Measurements from ENCODE around the gene AP3M1.

The AP3M1 gene

GRCh38 chr10:74123081-74123480 is 27.5 kb downstream of the AP3M1 start:
- H3K27ac ChIP-seq (ENCODE audit: low read length) = no peak overlapping the region
- H3F3A ChIP-seq (ENCODE audit: insufficient read depth, low read length) = no peaks in the 10 kb centered on the region; the same call in 1 of the 2 replicates
- H3K36me3 ChIP-seq (replicated peaks; ENCODE audit: insufficient read depth, low read length) = peaks cover 22% of the 10 kb centered on the region; the same call in 1 of the 2 replicates
- H3K9ac ChIP-seq (ENCODE audit: low read length) = no peak overlapping the region
- no peaks in the 10 kb centered on the region for H4K20me1 ChIP-seq (ENCODE audit: insufficient read depth, low read length)
- H3K4me1 ChIP-seq (ENCODE audit: low read length) = no peaks in the 10 kb centered on the region
- H3K79me2 ChIP-seq (ENCODE audit: low read length) = no peaks in the 10 kb centered on the region
- no peak overlapping the region for H3K4me3 ChIP-seq (ENCODE audit: low read length)
- no peak overlapping the region for H2AFZ ChIP-seq (ENCODE audit: low read length)
- no peak for DNase-seq
- H3K9me2 ChIP-seq (replicated peaks; ENCODE audit: insufficient read depth, low read length) = no peaks in the 10 kb centered on the region
- TF ChIP-seq EZH2phosphoT487 (IDR thresholded peaks at IDR 0.05; ENCODE audit: low read length) (no peak), CTCF (IDR thresholded peaks at IDR 0.05; ENCODE audit: low read length) (no peak), EZH2 (optimal IDR thresholded peaks at IDR 0.05; ENCODE audit: low read depth, low read length) (no peak)
- no peaks in the 10 kb centered on the region for H3K9me3 ChIP-seq (replicated peaks; ENCODE audit: insufficient read depth, low read length)
- H3K4me2 ChIP-seq (ENCODE audit: low read depth, low read length) = no peak overlapping the region
- no peaks in the 10 kb centered on the region for H3K27me3 ChIP-seq (replicated peaks; ENCODE audit: insufficient read depth, low read length)

GRCh38 chr10:74122060-74122459 is 28.6 kb downstream of the AP3M1 start:
- Histone ChIP-seq H3K4me3 (ENCODE audit: low read length) (no peak overlapping the region), H3K79me2 (ENCODE audit: low read length) (no peaks in the 10 kb centered on the region), H3F3A (ENCODE audit: insufficient read depth, low read length) (no peaks in the 10 kb centered on the region; the same call in 1 of the 2 replicates), H2AFZ (ENCODE audit: low read length) (no peak overlapping the region), H3K27ac (ENCODE audit: low read length) (no peak overlapping the region), H3K4me2 (ENCODE audit: low read depth, low read length) (no peak overlapping the region), H3K27me3 (replicated peaks; ENCODE audit: insufficient read depth, low read length) (no peaks in the 10 kb centered on the region), H3K36me3 (replicated peaks; ENCODE audit: insufficient read depth, low read length) (peaks cover 22% of the 10 kb centered on the region; the same call in 1 of the 2 replicates), H3K4me1 (ENCODE audit: low read length) (no peaks in the 10 kb centered on the region), H4K20me1 (ENCODE audit: insufficient read depth, low read length) (no peaks in the 10 kb centered on the region), H3K9me3 (replicated peaks; ENCODE audit: insufficient read depth, low read length) (no peaks in the 10 kb centered on the region), H3K9ac (ENCODE audit: low read length) (no peak overlapping the region), H3K9me2 (replicated peaks; ENCODE audit: insufficient read depth, low read length) (no peaks in the 10 kb centered on the region)
- DNase-seq = no peak
- TF ChIP-seq EZH2 (optimal IDR thresholded peaks at IDR 0.05; ENCODE audit: low read depth, low read length) = no peak
- no peak for TF ChIP-seq EZH2phosphoT487 (IDR thresholded peaks at IDR 0.05; ENCODE audit: low read length)
- TF ChIP-seq CTCF (IDR thresholded peaks at IDR 0.05; ENCODE audit: low read length) = no peak

- Histone ChIP-seq H3K4me2 (ENCODE audit: low read depth, low read length) (no peak overlapping the region), H3K9me3 (replicated peaks; ENCODE audit: insufficient read depth, low read length) (no peaks in the 10 kb centered on the region), H2AFZ (ENCODE audit: low read length) (no peak overlapping the region), H3K9me2 (replicated peaks; ENCODE audit: insufficient read depth, low read length) (no peaks in the 10 kb centered on the region), H3K4me3 (ENCODE audit: low read length) (no peak overlapping the region), H3K27ac (ENCODE audit: low read length) (no peak overlapping the region), H4K20me1 (ENCODE audit: insufficient read depth, low read length) (no peaks in the 10 kb centered on the region), H3K36me3 (replicated peaks; ENCODE audit: insufficient read depth, low read length) (peaks cover 22% of the 10 kb centered on the region; the same call in 1 of the 2 replicates), H3F3A (ENCODE audit: insufficient read depth, low read length) (no peaks in the 10 kb centered on the region; the same call in 1 of the 2 replicates), H3K27me3 (replicated peaks; ENCODE audit: insufficient read depth, low read length) (no peaks in the 10 kb centered on the region), H3K9ac (ENCODE audit: low read length) (no peak overlapping the region), H3K4me1 (ENCODE audit: low read length) (no peaks in the 10 kb centered on the region), H3K79me2 (ENCODE audit: low read length) (no peaks in the 10 kb centered on the region)
- no peak for TF ChIP-seq CTCF (IDR thresholded peaks at IDR 0.05; ENCODE audit: low read length)
- TF ChIP-seq EZH2phosphoT487 (IDR thresholded peaks at IDR 0.05; ENCODE audit: low read length) = no peak
- no peak for TF ChIP-seq EZH2 (optimal IDR thresholded peaks at IDR 0.05; ENCODE audit: low read depth, low read length)
- DNase-seq = no peak
Observed at GRCh38 chr10:74121368-74121767, 29.3 kb downstream of the AP3M1 start.

Measured in MM.1S (cell line).